ENCODE results near the gene MIEF2.

The MIEF2 gene

DNA sequence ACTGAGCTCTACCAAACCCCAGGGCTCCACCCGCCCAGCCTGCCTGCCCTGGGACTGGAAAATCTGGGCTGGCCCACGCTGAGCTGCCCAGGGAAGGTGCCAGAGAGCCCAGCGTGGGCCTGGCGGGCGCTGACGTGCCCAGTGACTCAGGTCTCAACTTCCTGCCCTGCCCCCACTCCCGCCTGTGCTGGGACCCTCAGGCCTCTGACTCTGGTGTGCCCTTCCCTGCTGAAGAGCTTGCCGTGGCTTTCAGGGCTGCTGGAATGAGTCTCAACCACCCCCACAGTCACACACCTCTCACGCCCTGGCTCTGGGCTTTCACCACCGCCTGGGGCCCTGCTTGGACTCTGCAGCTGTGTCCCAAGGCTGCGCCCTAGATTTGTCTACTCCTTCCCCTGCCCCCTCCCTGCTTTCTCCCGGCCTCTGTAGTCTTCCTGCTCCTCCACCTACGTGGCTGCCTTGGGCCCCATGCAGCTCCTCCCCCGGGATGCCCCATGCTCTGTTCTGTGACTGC is 24.7 kb upstream of the MIEF2 start:
- peak; percentile 87 for DNase-seq (ENCODE audit: low read depth)

DNA sequence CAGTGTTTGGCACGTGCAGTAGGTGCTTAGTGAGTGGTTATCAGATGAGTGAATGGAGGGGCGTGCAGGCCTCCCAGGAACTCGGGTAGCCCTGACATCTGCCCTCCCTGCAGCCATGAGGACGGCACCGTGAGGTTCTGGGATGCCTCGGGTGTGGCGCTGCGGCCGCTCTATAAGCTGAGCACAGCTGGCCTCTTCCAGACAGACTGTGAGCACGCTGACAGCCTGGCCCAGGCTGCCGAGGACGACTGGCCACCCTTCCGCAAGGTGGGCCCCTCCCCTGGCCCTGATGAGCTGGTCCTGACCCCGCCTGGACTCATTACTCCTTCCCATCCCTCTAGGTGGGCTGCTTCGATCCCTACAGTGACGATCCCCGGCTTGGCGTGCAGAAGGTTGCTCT is 24.0 kb upstream of the MIEF2 start:
- no peak for DNase-seq (ENCODE audit: low read depth)

DNA sequence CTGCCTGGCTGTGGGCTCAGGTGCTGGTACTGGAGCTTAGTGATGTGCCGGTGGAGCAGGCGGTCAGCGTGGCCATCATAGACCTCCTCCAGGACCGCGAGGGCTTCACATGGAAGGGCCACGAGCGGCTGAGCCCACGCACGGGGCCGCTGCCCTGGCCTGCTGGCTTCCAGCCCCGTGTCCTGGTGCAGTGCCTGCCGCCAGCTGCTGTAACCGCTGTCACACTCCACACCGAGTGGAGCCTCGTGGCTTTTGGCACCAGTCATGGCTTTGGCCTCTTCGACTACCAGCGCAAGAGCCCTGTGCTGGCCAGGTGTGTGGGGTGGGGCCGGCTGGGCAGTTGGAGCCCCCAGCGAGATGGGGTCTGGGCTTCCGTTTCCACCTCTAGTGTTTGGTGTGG is 23.0 kb upstream of the MIEF2 start:
- DNase-seq (ENCODE audit: low read depth), result no peak

GRCh38 chr17:18238299-18238698 is 22.2 kb upstream of the MIEF2 start:
- no peak for DNase-seq (ENCODE audit: low read depth)

DNA sequence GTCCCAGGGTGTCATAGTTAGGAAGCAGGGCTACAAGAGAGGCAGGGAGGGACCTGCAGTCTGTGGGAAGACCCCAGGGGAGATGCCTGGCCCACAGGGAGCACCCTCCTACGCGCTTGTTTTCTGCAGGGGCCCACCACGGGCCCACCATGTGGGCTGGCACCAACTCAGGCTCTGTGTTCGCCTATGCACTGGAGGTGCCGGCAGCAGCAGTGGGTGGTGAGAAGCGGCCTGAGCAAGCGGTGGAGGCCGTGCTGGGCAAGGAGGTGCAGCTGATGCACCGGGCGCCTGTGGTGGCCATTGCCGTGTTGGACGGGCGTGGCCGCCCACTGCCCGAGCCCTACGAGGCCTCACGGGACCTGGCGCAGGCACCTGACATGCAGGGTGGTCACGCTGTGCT is 20.0 kb upstream of the MIEF2 start:
- no peak for DNase-seq (ENCODE audit: low read depth)

- DNase-seq (ENCODE audit: low read depth), result no peak
Observed at GRCh38 chr17:18241229-18241871, 19.1 kb upstream of the MIEF2 start.

DNA sequence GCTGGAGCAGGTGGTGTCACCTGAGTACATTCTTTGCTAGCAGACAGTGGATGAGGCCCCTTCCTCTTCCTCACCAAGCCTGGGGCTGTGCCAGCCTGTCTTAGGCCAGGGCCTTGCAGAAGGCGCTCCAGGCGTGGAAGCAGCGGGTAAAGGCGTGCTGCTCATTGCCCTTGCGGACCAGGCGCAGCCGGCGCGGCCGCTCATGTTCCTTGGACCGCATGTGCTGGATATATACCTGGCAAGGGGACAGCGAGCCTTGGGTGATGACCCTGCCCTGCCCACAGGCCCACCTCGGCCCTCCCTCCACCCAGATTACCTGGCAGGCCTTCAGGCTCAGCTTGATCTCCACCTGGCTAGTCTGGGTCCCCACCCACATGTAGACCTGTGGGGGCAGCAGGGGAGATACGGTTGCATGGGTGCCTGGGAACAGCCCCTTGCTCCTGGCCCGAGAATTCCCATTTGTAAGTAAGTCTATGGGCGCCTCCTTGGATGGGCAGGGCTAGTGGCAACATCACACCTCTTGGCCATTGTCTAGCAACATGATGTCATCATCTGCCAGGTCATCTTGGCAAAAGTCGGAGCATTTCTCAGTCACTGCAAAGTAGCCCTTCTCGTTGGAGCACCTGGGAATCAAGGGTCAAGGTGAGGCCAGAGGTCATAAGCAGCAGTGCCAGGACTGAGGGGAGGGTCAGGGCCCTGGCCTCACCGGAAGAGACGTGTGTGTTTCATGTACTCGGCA is 15.3 kb upstream of the MIEF2 start:
- DNase-seq (ENCODE audit: low read depth), result no peak

GRCh38 chr17:18246109-18246725 is 14.2 kb upstream of the MIEF2 start:
- DNase-seq (ENCODE audit: low read depth), result no peak

- DNase-seq (ENCODE audit: low read depth), result peak; percentile 63
Observed at GRCh38 chr17:18246880-18247612, 13.4 kb upstream of the MIEF2 start.

DNA sequence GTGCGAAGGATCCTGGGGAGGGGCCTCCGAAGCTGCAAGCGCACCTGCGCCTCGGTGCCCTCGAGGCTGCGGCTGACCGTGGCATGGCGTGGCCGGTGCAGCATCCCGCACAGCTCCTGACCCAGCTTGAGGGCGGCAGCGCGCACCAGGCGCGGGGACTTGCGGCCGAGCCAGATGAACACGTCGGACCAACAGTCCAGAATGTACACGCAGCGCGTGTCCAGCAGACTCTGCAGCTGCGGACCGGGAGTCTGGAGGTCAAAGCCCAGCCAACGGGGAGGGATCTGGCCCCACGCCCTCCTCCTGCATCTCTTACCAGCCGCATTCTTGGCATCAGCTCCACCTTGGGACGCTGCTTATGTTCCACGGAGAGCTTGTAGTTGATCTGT is 12.9 kb upstream of the MIEF2 start:
- no peak for DNase-seq (ENCODE audit: low read depth)

- DNase-seq (ENCODE audit: low read depth), result peak; percentile 75
Observed at GRCh38 chr17:18248300-18248731, 12.1 kb upstream of the MIEF2 start.

- DNase-seq (ENCODE audit: low read depth), result no peak
Observed at GRCh38 chr17:18248811-18249210, 11.7 kb upstream of the MIEF2 start.

DNA sequence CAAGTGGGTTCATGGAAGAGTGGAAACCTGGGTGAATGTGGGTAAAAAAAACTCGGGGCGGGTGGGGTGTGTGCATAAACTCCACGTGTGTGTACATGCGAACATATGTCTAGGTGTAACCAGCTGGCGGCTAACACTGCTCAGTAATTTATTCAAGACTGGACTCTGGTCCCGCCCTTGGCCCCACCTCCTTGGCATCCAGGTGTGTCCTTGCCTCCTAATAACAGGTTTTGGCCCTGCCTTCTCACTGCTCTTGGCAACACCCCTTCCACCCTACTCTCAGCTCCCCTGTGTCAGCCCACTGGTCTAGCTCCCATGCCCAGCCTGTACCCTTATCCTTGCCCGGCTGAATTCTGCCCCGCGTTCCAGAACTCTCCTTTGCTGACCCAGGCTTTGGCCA is 10.2 kb upstream of the MIEF2 start:
- no peak for DNase-seq (ENCODE audit: low read depth)

DNA sequence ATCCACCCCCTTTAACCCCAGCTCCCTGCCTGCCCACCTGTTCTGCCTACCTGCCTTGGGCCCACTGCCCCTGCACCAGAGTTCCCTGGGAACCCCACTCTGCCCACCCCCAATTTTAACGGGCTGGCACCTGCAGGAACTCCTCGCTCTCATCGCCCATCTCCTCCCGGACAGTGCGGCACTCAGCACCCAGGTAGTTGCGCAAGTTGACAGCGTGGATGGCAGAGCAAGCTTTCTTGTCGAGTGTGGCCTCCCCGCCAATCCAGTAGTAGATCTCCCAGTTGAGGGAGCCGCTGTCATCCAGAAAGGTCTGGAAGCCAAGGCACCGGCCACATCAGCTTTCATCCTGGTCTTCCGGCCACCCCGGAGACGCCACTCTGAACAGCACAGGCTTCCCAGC is 9.8 kb upstream of the MIEF2 start:
- no peak for DNase-seq (ENCODE audit: low read depth)

DNA sequence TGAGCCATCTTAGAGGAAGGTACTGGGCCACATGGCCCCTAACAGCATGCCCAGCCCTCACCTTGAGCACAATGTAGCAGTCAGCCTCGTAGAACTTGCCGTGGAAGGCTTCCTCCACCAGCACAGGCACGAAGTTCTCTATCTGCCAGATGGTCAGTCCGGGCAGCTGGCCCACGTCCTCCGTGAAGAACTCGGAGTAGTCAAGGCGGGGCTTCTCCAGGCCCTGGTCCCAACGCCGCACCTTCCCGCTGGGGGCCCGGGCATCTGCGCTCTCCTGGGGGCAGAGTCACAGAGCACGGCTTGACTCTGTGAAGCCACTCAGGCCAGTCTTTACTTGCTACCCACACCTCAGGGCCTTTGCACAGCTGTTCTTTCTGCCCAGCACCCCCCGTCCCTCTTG is 9.3 kb upstream of the MIEF2 start:
- no peak for DNase-seq (ENCODE audit: low read depth)

GRCh38 chr17:18252160-18252559 is 8.3 kb upstream of the MIEF2 start:
- no peak for DNase-seq (ENCODE audit: low read depth)

DNA sequence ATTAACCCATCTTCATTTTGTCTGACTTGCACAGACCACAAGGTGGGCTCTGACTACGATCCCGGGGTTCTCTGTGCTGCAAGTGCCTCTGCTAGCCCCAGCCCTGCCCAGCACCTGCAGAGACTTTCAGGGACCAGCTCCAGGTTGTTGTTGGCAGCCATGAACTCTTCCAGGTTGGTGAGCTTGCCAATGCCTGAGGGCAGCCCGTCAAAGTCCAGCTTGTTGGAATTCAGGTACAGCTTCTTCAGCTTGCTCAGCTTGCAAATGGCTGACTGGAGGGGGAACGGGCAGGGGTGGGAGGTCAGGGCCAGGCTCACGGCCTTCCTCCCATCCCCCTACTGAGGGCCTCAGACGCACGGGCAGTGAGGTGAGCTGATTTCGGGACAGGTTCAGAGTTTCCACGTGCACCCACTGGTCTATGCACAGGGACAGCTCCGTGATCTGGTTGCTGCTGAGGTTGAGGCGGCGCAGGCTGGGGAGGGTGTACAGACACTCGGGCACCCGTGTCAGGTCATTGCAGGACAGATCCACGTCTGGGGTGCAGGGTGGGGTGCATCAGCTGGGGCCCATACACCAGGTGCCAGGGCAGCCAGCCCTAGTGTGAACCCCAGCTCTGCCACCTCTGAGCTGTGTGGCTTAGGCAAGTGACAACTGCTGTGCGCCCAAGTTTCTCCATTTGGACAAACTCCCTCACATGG is 7.1 kb upstream of the MIEF2 start:
- no peak for DNase-seq (ENCODE audit: low read depth)

DNA sequence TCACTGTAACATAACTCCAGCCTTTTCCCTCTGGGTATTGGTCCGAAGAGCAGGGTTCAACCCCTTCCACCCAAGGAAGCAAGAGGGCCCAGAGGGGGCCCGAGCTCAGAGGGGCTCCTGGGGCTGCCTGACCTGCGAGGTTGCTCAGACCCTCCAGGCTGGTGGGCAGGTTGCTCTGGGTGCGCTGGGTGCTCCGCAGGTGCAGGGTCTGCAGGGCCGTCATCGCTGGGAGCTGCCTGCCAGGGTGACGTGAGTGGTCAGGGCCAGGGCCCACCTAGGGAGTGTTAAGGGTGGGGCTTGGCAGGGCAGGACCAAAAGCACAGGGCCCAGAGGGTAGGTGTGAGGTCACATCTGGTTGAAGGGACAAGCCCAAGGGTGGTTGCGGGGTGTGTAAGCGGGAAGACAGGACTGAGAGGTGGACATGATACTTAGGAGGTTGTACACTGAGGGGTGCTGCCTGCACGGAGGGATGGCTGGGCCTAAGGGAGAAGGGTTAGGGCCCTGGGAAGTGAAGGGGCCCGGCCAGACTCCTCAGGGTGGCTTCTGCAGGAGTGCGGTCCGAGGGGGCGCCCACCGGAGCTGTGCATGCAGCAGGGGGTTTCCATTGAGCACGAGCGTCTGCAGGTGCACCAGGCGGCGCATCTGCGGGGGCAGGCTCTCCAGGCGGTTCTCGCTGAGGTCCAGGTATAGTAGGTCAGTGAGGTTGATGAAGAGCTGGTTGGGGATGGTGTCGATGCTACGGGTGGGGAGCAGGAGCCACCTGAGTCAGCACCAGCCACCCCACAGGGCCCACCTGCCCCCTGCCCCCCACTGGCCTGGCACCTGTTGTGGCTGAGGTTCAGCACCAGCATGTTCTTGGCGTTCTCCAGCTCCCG is 6.3 kb upstream of the MIEF2 start:
- DNase-seq (ENCODE audit: low read depth), result no peak

GRCh38 chr17:18254888-18255649 is 5.4 kb upstream of the MIEF2 start:
- no peak for DNase-seq (ENCODE audit: low read depth)

- DNase-seq (ENCODE audit: low read depth), result no peak
Observed at GRCh38 chr17:18256351-18256750, 4.1 kb upstream of the MIEF2 start.

Data from EH (cell line).